G401.6 (cell line): ENCODE results near the gene TNNI3K.

ENCODE experiments used
- FAIRE-seq: peaks from 2 replicates; lab custom pipeline; 2012; peaks lifted over from hg19 to GRCh38; lab: Jason Lieb, UNC

The TNNI3K gene

GRCh38 chr1:74392840-74393239 lies 157.7 kb downstream of the TNNI3K start:
- no peak for FAIRE-seq

GRCh38 chr1:74395571-74395970 lies 160.4 kb downstream of the TNNI3K start:
- FAIRE-seq = no peak

GRCh38 chr1:74396462-74396861 lies 161.3 kb downstream of the TNNI3K start:
- no peak for FAIRE-seq

DNA sequence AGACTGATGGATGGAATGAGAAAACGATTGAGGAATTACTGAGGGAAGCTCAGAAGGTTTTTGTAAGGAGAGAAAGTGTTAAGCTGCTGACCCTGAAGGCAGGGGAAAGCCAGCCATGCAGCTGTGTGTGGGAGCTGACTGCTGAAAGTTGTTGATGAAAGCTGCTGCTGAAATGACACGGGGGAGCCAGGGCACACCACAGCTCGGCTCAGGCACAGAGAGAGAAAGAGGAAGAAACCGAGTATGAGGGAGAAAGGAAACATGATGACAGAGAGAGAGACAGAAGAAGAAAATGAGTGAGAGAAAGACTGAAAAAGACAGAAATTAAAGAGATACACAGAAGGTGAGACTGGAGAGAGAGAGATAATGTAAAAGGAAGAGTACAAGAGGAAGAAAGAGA lies 161.7 kb downstream of the TNNI3K start:
- no peak for FAIRE-seq

- no peak for FAIRE-seq
Measured at GRCh38 chr1:74399249-74399648, 164.1 kb downstream of the TNNI3K start.

- FAIRE-seq = no peak
Measured at GRCh38 chr1:74402873-74403272, 167.7 kb downstream of the TNNI3K start.

- no peak for FAIRE-seq
Measured at GRCh38 chr1:74403606-74404005, 168.4 kb downstream of the TNNI3K start.

- no peak for FAIRE-seq
Measured at GRCh38 chr1:74406759-74407158, 171.6 kb downstream of the TNNI3K start.

- FAIRE-seq = no peak
Measured at GRCh38 chr1:74407902-74408301, 172.7 kb downstream of the TNNI3K start.

GRCh38 chr1:74412244-74412643 lies 177.1 kb downstream of the TNNI3K start:
- FAIRE-seq = no peak

DNA sequence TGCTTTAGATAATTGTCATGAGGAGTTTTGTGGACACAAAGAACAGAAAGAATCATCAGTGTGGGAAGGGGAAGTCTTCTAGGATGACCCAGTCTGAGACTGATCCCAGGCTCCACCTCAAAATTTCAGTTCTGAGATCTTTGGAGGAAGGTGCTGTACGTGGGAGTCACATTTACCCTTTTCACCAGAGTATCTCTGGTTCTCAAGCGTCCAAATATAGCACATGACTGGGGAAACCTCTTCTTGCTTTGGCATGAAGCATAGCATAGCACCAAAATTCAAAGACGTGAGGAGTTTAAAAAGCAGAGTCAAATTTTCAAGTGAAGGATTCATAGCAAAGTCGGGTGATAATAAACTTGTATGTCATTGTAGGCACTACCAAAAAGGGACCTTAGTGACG lies 180.7 kb downstream of the TNNI3K start:
- no peak for FAIRE-seq

- FAIRE-seq = no peak
Measured at GRCh38 chr1:74419611-74420010, 184.4 kb downstream of the TNNI3K start.

GRCh38 chr1:74420467-74420866 lies 185.3 kb downstream of the TNNI3K start:
- FAIRE-seq = no peak

DNA sequence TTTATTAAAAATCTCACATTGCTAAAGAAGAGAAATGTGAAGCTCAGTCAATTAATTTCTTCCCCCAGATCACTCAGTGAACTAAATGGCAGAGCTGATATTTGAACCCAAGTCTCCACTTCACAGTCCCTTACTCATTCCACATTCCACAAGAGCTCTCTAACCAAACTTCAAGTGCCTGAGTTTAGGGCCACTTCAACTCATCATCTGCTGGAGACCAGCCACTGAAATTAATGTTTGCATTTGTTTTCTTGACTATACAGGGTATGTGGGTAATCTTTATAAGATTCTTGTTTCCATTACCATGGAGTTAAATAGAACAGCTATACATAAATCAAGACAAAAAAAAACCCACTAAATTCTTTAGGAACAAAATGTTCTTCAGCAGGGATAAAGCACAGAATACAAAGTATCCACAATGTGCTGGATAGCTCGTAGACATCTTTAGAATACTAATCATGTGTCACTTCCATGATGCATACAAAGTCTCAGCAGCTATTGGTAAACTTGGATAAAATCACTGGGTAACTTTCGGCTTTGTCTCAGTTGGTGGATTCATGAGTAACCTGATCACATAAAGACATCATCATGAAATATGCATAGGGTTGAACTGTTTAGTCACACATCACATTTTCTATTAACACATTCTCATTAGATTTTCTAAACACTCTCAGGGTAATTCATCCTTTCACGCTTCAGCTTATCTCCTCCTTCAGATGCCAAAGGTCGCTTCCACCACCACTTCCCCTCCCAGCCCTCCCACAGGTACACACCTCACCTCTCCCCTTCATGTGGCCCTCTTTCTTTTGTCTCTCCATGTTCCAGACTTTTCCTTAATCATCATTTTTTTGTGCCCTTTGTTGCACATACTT lies 187.5 kb downstream of the TNNI3K start:
- no peak for FAIRE-seq

- FAIRE-seq = no peak
Measured at GRCh38 chr1:74423471-74423870, 188.3 kb downstream of the TNNI3K start.

- FAIRE-seq = no peak
Measured at GRCh38 chr1:74425676-74426075, 190.5 kb downstream of the TNNI3K start.

GRCh38 chr1:74426208-74426937 lies 191.2 kb downstream of the TNNI3K start:
- no peak for FAIRE-seq

- FAIRE-seq = no peak
Measured at GRCh38 chr1:74427681-74428080, 192.5 kb downstream of the TNNI3K start.

- no peak for FAIRE-seq
Measured at GRCh38 chr1:74429580-74429979, 194.4 kb downstream of the TNNI3K start.

DNA sequence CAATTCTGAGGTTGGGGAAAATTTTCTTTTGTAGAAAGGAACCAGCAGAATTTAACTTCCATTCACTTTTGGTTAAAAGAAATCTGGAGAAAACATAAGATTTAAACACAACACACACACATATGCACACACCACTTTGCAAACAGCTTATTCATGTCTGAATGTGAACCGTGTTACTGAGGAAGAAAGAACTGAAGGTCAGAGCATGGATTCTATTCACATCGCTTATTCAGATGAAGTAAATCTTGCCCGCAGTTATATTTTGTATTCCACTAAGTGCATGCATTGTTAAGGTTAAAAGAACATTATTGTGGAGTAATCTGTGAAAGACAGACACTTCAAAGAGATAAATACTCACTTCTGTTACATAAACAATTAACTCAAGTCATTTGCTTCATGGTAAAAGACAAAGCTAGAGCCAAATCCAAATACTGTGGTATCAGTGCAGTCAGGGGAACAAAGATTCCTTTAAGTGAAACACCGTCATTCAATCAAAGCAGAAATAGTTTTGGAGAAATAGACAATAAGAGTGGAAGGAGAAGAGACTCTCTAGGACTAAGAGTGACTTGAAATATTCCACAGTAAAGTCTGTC lies 195.3 kb downstream of the TNNI3K start:
- FAIRE-seq = no peak

DNA sequence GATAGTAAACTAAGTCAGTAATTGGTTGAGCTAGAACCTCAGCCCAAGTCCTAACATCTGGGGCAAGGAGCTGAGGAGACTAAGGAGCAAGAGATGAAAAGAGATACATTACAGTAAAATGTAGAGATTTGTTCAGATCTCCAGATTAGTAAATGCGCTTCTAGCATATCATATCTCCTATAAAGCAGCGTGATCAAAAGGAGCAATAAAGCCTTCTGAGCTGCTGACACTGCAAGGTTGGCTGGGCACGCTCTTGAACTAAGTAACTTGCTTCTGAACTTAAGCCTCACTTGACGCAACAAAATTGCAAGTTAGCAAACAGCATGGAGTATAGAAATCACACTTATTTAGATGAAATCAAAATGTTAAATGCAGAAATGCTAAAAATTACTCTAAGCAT lies 196.3 kb downstream of the TNNI3K start:
- FAIRE-seq = no peak

DNA sequence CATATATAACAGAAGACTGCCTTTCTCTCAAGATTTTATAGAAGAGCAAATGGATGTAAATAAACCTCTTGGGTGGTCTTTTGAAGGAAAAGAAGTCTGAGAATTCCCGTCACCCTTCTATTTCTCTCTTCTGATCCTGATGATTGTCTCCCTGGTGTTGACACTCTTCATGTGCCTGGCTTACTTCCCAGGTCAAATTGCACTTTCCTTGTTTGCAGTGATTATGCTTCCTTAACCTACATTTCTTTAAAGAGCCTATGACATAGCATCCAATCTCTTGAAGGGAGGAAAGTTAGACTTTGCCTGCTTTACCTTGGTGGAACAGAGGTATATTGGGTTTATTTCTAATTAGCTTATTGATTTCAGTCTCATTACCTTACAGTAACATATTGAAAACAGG lies 197.1 kb downstream of the TNNI3K start:
- FAIRE-seq = no peak

GRCh38 chr1:74434321-74434720 lies 199.1 kb downstream of the TNNI3K start:
- FAIRE-seq = no peak
